ENCODE data around the gene BAHCC1.

Gene BAHCC1

DNA sequence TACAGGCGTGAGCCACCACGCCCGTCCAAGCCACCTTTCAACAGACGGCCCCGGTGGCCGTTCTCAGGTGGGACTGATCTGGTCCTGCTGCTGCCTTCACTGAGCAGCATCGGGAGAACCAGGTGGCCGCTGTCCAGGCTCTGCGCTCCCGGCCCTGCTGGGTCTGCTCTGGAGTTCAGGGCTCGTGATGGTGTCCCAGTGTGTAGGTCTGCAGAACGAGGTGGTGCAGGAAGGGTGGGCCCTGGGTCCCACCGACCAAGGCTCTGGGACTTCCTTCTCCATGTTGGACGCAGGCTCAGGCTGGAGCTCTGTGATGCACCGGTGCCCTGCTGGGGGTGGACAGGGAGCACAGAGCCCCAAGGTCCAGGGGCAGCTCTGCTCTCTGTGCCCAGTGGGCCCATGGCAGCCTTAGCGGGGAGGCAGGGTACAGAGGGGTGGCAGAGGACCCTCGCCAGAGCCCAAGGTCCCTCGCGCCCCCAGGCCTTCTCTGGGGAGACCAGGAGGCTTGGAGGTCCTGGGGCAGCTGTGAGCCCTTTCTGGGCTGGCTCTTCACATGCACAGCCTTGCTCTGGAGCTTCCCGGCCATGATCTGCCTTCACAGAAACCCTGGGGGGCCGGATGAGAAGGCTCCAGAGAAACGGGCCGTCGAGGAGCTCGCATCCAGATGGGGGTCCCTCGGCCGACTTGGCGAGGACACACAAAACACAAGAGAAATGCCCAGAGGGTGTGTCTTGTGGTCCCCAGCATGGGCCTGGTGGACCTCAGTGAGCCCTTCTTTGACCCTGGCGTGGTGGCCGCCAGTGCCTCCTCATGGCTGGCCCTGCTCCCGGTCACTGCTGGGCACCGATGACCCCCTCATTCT, 26.9 kb upstream of the BAHCC1 start:
- no peak for DNase-seq

DNA sequence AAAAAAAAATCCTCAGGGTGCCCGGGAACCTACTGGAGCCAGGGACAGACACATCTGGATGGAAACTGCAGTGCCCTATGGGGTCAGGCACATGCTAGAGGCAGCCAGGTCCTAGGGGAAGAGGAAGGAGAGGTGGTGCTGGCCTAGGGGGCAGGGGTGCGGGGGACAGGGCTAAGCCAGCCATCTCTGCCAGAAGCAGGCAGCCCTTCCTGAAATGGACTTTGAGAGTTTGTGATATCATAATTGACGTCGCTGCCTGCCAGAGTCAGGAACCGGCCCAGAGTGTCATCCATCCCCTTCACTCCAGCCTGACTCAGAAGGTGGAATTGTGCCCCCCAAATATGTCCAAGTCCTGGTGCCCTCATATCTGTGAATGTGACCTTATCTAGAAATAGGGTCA, 25.0 kb upstream of the BAHCC1 start:
- no peak for DNase-seq

DNA sequence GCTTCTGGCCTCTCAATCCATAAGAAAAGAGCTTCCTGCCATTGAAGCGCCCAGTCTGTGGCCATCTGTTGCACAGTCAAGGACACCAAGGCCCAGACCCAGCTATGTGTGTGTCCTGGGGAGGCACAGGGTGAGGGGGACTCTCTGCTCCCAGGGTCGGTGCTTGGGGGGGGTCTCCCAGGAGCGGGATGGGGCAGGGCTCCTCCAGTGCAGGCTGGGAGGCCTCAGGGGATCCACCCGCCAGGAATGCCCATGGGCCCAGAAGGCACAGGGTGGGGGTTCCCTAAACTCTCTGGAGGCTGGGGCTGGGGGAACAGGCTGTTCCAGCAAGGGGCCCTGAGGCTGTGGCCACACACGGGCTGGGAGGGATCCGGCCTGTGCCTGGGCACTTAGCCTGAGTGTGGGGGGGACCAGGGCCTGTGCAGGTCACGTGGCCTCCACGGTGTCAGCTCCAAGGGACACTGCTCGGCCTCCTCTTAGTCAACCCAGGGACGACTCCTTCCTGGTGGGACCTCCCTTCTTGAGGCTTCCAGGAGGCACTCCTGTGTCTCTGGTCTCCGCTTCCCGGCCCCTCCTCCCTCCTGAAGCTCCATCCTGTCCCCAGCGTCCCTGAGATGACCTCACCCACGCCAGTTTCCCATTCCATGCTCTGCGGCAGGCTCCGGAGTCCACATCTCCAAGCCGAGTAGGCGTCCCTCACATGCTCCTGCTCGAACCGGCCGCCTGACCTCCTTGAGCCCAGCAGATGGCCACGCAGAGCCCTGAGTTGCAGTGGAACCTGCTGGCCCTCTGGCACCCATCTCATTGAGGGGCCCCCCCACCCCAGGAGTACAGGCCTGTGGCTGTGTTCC, 23.1 kb upstream of the BAHCC1 start:
- no peak for DNase-seq

DNA sequence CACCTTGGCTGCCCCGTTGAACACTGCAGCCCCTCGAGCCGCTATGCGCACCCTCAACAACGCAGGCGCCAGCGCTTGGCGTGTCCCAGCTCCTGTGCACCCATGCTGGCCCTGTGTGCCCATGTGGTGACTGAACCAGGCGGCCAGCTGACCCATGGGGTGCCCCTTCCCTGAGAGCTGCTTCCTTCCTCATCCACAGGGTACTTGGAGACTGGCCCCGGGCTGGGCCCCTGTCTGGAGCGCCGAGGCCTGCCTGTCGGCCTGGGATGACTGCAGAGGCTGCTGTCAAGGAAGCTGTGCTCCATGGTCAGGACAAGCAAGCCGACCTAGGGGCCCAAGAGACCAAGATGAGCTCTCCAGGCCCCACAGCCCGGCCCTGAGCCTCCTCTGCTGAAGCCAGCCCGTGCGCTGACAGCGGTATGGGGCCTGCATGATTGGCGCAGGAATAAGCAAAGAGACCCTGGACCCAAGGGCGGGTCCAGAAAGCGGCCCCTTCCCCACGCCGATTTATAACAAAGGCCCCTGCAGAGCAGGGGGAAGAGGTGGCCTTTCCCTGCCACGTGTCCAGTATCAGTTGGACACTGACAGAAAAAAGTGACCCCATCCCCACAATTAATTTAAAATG, 21.6 kb upstream of the BAHCC1 start:
- no peak for DNase-seq

DNA sequence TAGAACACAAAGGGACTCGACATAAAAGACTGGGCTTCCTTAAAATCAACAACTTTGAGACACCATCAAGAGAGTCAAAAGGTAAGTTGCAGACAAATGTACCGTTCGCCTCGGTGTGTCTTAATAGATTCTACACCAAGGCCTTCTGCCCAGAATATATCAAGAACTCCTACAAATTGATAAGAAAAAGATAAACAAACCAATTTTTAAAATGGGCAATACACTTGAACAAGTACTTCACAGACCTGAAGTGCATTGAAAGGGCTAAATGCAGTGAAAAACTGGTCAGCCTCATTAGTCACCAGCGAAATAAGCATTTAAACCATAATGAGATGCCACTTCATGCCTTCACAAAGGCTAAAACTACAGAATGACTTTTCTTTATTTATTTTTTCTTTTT, 20.4 kb upstream of the BAHCC1 start:
- DNase-seq, result no peak

DNA sequence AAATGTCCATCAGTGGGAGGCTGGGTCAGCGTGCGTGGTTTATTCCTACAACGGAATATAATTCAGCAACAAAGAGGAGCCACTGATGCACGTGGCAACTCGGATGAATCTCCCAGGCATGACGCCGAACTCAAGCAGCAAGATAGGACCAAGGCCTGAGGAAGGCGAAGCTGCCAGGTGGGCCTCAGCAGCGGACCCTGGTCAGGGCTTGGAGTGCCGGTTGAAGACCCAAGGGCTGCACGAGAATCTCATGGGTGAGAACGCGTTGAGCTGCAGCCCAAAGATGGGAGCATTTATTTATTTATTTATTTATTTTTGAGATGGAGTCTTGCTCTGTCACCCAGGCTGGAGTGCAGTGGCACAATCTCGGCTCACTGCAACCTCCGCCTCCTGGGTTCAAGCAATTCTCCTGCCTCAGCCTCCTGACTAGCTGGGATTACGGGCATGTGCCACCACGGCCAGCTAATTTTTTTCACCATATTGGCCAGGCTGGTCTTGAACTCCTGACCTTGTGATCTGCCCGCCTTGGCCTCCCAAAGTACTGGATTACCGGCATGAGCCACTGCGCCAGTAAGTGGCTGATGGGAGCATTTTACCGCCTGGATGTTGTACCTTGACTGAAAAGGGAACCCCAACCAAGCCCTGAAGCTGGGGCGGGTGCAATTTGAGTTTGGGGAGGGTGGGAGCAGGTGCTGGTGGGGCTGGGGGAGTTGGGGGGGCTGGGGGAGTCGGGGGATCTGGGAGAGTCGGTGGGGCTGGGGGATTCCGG, 18.1 kb upstream of the BAHCC1 start:
- DNase-seq, result no peak

DNA sequence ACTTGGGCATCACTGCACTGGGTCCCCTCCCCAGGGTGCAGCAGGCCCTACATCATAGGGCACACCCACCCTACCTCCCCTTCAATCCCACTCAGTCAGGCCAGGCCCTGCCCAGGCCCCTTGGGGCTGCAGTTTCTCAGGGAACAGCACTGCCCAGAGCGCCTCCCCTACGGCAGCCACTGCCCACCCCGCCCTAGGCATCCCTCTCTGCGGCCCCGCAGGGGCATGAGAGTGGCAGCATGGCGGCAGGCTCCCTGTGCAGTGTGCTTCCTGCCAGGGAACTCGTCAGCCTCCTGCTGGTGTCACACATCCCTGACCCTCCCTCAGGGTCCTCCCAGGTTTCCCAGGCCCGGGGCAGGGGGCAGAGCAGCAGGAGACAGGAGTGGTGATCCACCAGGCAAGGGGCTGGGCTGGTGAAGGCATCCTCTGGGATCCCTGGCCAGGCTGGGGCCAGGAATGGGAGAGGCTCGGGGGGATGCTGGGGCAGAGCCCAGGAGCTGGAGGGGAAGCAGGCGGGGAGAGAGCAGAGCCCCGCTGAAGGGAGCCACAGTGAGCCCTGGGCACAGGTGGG, 16.2 kb upstream of the BAHCC1 start:
- DNase-seq, result no peak

DNA sequence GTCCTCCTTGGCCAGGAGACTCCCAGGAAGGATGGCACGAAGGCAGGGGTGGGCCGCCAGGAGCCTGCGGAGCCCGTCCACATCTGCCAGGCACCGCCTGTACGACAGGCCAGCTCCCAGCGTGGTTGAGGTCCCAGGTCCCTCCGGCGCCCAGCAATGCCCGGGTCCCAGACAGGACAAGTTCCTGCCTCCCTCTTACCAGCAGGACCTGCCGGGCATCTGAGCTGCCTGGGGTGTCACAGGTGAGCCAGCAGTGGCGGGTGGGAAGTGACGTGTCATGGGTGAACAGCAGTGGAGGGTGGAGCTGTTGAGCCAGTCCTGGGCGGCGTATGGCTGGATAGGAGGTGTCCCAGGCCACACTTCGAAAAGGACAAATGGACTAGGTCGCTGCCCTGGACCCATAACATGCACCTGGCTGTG, 15.7 kb upstream of the BAHCC1 start:
- DNase-seq, result no peak

DNA sequence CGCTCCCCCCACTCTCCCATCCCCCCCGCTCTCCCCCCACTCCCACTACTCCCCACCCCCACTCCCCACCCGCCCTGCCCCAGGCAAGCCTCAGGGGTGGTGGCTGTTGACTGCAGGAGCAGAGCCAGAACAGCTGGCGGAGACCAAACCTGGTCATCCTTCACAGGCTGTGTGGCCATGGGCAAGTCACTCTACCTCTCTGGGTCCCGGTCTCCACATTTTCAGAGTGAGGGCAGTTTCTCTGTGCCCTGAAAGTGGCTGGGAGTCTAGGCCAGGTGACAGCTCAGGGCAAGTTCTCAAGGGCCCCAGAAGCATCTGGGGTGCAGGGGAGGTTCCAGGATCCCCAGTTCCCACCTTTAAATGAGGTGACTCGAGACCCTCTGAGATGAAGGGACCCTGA, 15.1 kb upstream of the BAHCC1 start:
- no peak for DNase-seq

DNA sequence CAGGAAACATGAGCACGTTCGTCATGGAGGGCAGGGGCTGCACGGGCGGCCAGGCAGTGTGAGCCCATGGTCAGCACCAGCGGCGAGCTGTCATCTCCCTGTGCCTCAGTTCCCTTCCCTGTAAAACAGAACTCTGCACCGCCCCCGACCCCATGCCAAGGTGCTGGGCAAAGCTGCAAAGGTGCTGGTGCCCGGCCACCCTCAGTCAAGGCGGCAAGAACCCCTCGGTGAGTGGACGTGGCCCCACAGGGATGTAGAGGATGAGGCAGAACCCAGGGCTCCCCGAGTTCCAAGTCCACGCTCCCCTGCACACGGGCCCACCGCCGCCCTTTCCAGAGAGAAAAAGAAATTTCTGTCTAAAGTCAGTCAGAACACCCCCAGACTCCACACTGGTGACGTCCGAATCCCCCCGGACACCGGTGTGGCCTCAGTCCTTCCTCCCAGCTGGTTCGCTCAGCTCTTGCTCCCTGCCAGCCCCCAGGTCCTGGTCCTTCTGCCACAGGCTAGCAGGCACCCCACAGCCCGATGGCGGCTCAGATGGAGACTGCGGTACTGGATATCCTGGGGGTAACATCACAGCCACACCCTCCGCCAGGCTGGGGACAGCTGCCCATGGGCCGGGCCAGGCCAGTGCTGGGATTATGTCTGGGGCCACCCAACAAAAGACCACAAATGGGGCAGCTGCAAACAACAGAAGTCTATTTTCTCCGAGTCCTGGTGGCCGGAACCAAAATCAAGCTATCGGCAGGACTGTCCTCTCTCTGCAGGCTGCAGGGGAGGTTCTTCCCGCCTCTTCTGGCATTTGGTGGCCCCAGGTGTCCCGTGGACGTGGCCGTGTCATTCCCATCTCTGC, 14.4 kb upstream of the BAHCC1 start:
- no peak for DNase-seq

DNA sequence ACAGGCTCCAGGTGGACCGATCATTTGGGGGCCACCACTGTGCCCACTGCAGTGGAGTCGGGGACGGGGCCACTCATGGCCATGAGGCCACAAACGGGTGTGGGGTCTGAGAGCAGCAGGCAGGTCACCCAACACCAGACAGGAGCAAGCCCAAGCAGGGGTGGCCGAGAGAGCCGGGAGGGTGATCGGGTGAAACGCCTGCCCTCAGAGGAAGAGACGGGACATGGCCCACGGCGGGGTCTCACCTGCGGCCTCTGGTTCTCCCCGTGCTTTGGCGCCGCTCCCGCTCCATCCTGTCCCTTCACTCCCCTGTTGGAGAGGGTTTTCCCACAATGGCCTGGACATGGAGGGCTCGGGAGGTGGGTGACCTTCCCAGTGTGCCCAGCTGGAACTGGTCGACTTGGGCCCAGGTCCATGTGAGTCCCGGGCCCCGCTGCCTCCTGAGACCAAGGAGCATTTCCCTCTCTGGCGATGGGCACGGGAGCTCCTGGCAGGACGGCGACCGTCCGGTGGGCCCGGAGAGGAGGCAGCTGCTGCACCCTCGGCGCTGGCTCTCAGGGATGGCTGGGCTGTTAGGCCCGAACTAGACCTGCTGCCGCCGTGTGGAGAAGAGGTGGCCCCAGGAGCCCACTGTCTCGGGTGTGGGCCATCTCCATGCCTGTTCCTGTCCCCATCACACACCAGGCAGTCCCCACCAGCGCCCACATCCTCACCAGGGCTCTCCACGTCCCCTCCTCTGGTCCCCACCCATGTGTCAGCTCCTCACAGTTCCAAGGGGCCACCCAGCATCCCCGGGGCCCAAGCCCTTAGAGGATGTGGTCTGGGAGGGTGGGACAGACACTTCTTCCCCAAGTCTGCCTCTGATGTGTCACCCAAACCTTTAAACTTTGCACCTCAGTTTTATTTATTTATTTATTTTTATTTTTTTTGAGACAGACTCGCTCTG, 13.4 kb upstream of the BAHCC1 start:
- DNase-seq, result no peak

DNA sequence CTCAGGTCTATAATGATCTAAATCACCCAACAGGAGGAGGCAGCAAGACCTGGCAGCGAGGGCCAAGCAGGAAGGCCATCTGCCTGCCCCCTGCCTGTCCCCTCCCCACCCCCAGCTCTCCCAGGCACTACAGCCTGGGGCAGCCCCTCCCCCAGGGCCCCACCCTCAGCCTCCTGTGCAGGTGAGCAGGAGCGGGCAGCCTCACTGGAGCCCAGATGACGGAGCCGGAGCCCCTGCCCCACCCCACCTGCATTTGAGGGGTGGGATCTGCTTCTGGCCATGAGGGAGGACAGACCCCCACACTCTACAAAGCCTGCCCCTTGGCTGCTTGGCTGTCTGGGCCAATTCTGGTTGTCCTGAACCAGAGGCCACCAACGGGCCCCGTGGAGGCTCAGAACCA, 12.4 kb upstream of the BAHCC1 start:
- no peak for DNase-seq

DNA sequence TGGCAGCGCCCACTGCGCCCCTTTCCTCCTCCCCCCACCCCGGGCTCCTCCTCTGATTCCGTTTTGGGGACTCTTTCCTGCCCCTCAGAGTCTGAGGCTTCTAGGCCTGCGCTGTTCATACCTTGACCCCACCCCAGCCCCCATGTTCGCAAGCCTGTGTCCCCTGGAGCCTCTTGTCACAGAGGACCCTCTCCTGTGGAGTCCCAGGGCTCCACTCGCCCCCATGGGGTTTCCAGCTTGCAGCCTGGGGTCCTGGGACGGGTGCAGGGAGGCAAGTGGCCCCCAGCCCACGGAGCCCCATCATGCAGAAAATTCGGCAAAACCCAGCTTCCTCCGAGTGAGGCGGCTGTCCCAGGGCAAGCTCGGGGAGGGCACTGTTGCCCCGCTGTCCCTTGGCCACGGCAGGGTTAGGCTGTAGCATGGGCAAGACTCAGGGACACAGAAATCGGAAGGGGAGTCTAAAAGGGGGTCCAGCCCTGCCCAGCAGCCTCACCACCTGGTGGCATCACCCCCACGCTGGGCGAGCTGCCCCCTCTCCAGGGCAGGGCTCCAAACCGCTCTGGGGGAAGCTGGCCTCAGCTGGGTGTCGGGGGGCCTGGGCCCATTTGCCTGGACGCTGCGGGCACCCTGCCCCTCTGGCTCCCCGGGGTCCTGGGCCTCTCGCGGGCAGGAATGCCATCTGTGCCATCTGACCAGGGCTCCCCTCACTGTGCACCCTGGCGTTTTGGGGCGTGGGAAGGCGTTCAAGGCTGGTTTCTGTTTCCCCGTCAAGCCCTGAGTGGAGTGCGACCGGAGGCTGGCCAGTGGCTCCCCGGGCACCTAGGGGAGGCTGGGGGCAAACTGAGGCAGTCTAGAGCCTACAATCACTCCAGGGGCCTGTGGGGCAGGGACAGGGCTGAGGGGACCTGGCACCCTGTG, 11.5 kb upstream of the BAHCC1 start:
- no peak for DNase-seq

DNA sequence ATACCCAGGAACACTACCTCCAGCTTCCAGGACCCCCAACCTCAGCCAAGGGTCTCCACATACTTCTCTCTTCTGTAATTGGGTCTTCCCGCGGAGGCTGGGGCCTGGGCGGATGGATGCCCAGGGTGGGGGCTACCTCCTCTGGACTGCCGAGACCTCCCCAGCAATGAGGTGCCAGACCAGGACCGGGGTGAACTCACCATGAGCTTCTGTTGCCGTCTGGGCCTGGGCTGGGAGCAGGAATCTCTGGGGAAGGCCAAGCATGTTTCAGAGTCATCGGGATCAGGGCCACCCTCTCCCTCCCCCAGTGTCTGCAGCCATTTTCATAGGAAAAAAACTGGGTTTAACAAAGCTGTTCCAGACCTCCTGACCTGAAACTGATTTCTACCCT, 10.3 kb upstream of the BAHCC1 start:
- no peak for DNase-seq

DNA sequence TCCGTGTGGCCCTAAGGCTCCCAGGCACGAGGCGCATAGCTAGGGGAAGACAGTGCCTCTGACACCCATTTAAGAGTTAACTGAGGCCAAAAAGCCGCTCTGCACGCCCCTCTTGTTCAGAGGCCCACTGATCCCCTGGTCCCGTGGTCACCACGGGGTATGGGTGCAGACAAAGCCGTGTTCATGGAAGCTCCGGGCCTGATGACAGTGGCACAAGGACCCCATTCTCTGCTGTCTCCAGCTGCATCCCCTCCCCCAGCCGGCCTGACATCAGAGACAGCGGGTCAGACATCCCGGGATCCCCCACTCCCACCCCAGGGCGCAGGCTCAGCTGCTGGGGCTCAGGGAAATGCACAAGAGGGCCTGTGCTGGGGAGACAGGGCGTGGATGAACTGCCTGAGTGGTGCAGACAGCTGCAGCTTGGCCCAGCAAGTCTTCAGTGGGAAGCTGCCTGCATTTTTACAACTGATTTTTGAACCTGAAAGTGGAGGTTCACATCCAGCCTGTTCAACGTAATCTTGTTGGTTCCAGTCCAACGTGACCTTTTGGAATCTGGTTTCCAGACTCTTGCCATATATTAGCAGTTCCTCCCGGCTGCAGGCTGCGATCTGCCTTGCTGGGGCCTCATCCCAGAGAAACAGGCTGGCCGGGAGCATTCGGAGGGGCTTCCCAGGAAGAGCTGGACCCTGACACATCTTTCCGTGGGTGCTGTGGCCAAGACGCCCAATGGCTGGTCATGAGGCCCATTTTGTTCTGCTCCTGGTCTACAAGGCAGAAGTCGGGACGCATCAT, 9.7 kb upstream of the BAHCC1 start:
- no peak for DNase-seq

DNA sequence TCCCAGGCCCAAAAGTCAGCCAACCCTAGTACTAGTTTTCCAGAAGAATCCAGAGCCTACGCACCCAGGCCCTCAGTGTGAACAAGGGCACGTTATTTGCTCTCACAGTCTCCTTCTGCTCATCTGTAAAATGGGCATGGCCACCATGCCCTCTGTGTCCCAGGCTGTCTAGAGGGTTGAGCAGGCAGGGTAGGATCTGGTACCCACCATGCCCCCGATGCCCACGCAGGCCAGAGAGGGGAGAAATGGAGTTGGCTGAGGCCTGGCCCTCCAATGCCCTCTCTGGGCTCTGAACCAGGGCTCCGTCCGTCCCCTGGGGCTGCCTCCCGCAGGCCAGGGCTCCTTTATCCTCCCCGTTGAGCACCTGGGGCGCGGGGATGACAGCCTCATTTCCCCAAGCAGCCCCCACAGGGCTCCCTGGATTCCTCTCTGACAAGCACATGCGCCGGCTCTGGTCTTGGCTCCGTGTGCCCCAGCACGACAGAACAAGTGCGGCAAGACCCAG, 9.1 kb upstream of the BAHCC1 start:
- DNase-seq, result no peak

DNA sequence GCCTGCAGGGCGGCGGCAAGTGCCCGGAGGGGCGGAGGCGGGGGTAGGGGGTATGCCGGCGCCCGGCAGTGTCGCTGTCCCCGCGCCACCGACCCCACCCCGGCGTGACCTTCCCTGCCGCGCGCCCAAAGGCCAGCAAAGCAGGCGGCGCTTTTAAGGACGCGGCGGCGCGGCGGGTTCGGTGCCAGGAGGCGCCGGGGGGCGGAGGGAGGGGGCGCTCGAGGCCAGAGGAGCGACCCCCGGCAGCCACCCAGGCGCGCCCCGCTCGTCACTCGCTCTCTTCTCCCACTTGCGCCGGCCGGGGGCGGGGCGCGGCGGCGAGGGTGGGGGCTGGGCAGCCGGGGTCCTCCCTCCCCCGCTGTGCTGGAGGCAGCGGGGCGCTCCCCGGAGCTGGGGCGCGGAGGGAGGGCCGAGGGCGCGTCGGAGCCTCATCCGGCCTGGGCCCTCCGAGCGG, 8.6 kb upstream of the BAHCC1 start:
- no peak for DNase-seq

Data from NCI-H1694 (cell line).